GM03348 (cell line): ENCODE results near the gene MTG2.

ENCODE experiments used
- DNase-seq: peaks from one replicate; pipeline ENCODE4 v3.0.0; 2012; ENCODE audit warnings: low spot score

The MTG2 gene

DNA sequence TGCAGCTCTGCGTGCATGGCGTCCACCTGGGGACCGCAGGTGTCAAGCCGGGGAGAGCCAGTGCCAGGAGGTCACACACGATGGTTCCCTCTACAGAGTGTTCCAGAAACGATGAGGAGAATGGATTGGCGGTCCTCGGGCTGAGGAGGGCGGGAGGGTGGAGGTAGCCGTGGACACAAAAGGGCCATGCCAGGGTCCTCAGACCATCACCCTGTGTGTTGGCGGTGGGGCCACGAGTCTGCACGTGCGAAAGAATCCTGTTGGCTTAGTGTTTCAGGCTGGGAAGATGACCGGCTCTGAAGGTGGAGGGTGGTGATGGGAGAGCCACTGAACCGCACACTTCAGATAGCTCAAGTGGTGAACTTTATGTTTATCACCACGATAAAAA is 23.6 kb downstream of the MTG2 start:
- DNase-seq, result no peak

DNA sequence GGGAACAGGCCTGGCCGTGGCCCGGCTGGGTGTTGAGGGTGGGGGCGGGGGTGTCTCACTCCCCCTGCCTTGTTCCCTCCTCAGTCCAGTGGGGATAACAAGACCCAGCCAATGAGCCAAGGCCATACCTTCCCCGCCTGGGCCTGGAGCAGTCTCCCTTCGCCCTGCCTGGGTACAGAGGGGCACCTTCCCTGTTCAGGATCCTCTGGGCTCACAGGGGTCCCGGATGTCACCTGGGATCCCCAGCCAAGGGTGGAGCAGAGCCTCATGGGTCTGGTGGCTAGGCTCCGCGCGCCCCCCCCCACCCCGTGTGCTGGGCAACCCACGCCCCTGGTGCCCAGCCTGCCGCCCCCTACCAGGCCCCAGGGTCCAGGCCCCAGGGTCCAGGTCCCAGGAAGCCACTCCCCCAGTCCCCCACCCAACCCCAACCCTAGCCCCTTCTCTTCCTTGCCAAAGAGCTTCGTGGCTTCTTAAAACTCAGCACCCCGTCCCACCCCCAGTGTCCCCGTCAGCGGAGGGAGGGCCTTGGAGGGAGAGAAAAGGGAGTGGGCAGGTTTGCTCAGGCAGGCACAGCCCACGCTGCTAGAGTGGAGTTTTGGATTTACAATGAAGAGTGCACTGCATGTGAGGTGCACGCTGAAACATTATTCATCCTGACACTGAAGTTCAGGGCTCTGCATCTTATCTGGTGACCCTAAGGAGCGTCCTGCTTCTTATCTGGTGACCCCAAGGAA is 25.4 kb downstream of the MTG2 start:
- DNase-seq, result no peak

DNA sequence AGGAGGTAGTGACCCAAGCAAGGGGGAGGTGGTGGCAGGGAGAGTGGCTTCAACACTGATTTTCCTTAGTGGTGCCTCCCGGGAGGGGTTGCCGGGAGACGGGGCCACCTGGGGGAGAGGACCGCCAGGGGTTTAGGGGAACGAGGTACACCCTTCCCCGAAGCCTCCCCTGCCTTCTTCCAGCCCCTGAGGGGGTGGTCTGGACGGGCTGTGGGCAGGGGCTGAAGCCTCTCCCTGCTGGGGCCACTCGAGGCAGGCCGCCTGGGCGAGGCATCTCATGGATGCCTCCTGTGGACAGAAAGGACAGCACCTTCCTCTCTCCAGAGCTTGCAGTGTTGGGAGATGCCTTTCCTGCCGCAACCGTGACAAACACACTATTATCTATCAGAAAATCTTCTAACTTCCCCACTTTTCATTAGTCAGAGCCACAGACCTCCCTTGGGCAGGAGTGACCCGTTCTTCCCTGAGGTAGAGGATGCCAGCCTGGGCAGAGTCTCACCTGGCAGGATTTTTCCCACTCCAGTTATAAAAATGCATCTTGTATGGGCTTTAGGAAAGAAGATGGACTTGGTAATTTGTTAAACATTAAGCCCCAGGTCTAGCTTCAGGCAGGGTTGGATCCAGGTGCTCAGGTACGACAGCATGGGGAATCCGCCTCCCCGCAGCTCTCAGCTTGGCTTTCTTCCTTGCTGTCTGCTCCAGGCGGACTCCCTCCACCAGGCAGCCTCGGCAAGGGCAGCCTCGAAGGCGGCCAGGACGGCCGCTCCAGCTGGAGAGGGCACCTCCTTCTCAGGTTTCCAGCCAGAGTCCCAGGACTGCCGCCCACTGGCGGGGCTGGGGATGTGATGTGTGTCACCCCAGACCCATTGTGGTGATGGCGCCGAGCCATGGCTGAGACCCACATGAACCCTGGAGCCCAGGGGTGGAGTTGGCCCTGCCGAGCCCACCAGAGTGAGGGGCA is 26.2 kb downstream of the MTG2 start:
- no peak for DNase-seq

DNA sequence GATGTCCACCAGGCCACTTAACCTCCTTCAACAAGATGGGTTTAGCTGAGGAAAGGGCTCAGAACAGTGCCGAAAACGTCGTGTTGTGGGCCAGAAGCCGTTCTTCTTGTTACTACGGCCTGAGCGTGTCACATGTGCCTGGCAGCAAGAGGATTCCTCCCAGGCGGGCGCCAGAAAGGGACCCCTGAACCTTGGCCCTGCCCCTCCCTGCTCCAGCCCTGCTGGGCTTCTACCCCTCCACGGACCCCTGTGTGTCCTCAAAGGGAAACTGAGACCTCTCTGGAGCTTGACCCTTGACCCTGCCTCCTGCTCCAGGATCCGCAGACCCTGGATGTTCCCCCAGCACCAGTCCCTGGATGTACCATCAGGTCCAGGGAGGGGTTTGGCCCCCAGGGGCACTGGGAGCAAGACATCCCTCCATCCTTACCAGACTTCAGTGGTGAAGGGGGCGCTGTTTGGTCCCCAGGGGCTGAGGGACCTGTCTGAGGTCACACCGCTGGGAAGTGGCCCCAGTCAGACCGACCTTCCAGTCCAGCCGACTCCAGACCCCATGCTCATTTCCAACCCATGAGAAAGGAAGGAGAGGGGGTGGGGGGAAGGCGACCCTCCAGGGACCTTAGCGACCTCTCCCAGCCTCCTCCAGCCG is 27.1 kb downstream of the MTG2 start:
- no peak for DNase-seq

DNA sequence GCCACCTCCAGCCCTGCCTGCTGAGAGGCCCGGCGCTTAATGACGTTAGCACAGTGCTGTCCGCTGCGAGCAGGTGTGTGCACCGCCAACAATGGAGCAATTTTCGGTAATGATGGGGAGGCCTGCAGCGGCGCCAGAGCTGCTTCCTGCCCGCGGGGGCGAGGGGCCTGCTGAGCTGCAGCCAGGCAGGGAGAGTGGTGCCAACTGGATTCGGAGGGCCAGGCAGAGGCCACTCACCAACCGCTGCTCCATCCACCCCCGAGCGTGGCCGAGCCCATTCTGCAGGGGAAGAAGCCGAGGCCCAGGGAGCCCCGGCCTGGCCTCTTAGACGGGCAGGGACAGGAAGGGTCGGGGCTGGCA is 27.6 kb downstream of the MTG2 start:
- DNase-seq, result no peak

DNA sequence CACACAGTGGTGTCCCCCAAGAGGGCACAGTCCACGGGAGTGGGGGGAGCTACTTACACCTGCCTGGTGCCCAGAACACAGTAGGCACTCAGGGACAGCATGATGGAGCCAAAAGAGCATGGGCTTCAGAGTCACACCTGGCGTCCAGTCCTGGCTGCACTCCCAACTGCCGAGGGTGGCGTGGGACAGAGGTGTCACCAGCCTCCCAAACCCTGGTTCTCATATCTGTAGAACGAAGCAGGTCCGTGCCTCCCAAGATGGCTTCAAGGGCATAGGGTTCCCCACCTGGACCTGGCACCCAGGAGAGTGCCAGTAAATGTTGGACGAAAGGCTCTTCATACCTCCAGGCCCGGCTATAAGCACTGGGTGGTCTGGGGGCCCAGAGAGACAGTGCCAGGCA is 28.4 kb downstream of the MTG2 start:
- no peak for DNase-seq

DNA sequence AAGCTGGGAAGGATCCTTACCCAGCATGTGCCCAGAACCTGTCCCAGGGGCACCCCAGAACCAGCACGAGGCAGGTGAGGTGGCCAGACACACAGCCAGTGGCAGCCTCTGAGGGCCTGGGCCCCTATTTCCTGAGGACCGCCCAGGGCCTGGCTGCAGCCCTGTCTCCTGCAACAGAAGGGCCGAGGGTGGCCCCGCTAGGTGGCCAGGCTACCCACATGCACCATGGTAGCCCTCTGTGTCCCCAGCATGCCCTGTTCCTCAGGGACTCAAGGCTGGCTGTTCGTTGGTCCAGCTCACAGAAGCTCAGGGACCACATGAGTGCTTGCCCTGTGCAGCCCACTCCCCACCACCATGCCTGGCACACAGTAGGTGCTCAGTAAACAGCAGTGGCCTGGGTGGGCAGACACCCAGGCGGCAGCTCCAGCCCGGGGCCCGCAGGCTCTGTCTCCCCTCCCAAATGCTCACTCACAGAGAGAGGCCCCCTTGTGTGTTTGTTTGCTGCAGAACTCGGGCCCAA is 29.0 kb downstream of the MTG2 start:
- DNase-seq, result no peak

DNA sequence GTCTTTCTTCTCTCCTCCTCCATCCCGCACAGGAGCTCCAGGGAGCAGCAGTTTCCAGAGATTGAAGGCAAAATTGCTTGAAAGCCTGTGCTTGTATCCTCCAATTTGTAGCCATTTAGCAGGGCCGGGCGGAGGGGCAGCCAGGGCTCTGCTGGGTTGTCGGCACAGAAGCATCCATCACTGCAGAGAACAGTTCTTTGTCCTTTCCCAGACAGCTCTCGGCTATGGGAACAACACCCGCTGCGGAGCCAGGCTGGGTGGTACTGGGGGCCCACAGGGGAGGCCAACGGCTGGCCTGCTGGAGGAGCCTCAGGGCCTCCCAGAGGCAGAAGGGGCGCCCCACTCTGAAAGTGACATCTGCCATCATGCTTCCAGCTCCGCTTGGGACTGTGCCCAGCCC is 29.5 kb downstream of the MTG2 start:
- no peak for DNase-seq

DNA sequence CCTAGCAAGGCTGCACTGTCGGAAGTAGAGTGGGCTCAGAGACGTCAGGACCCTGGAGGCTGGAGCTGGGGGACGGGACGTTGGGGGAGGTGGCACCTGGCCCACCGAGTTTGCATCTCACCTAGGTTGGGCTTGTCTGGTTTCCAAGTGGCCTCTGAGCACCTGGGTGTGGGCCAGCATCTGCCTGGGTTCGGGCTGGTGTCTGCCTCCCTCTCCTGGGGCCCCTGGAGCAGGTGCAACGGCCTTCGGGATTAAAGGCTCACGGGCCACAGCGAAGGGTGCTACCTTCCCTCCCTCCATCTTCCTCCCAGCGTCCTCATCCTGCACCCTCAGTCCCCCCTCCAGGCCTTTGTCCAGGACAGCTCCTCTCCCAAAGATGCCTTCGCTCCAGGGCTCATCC is 31.2 kb downstream of the MTG2 start:
- DNase-seq, result no peak

DNA sequence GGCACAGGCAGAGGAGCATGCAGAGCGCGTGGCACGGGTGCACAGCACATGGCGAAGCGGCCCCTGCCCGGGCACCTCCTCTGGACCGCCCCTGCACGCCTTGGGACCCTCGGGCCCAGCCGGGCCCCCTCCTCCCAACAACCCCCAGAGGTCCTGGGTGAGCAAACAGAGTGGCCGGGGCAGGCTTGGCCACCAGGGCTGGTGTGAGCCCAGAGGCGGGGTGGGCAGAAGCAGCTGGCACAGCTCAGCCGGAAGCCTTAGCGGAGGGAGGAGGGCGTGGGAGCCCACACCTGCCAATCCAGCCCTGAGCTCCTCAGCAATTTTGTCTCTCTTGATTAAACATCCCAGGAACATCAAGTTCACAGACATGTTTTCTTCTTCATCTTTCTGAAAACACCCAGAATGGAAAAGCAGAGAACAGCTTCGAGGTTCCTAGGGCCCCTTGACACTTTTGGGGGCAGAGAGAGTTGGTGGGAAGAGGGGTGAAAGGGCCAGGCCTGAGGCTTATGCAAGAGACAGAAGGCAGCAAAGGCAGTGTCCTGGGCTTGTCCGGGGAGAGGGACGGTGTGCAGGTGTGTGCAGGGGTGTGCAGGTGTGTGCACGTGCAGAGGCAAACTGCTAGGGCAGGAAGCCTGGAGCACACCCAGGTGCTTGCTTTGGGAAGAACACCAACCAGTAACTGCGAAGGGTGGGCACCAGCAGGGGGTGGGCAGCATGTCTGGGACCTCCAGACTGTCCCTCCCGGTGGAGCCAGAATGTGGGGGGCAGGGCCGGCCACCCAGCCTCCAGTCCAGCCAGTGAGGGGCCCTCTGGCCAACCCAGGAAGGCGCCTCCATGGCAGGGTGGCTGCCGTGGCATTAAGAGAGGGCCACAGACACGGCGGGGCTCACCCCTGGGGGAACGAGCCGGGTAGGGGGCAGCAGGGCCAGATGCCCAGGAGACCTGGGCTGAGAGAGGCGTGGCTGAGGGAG is 32.5 kb downstream of the MTG2 start:
- DNase-seq, result no peak

DNA sequence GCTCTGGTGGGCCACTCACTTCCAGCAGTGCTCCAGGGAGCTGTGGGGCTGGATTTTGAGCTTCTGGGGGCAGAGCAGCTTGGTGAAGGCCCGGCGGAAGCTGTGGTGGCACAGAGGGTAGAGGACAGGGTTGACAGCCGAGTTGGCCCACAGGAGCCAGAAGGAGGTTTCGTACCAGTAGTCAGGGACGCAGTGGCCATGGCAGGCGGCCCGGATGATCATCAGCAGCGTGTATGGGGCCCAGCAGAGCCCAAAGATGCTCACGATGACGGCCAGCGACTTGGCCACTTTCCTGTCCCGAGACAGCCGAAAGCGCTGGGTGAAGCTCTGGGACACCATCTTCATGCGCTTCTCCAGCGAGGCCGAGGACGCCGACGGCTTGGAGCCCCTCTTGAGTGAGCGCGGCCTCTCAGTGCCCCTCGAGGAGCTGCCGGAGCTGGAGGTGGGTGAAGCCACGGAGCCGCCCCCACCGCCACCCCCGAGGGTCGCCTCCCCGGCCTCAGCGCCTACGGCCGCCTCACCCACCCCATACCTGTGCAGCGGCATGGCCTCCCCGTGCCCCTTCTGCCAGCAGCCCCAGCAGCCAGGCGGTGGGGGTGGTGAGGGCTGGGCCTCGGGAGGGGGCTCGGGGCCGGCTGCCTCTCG is 33.3 kb downstream of the MTG2 start:
- DNase-seq, result no peak

DNA sequence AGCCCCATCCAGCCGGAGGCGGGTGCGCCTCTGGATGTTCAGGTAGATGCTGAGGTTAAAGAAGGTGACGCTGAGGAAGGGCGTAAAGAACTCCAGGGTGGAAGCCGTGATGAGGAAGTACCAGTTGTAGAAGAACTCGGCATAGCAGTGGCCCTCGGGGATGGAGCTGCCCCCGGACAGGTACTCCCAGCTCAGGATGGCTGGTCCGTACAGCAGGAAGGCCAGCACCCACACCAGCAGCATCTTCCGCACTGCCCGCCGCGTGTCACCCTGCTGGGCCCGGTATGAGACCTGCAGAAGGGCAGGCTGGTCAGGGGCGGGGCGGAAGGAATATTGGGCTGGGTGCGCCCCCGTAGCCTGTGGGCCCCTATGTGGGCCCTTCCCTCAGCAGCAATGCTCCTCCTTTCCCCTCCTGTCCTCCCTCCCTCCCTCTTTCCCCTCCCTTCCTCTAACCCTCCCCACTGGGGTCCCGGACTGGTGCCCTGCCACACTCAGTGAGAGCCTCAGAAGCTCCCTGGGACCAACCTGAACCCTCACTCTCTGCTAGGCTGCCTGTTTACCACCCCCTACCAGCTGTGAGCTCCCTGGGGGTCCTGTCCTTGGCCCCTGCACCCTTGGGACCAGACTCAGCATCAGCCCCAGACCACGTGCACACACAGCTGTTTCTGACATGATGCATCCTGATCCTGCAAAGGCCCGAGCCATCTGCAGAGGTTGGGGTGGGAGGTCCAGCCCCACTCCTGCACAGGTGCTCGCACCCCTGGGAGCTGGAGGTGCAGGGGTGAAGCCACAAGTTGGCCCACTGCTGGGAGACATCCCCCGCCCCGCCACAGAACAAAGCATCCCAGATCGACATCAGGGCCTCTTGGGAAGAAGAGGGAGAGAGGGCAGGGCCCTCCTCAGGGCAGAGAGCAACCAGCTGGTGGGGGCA is 34.1 kb downstream of the MTG2 start:
- DNase-seq, result no peak

DNA sequence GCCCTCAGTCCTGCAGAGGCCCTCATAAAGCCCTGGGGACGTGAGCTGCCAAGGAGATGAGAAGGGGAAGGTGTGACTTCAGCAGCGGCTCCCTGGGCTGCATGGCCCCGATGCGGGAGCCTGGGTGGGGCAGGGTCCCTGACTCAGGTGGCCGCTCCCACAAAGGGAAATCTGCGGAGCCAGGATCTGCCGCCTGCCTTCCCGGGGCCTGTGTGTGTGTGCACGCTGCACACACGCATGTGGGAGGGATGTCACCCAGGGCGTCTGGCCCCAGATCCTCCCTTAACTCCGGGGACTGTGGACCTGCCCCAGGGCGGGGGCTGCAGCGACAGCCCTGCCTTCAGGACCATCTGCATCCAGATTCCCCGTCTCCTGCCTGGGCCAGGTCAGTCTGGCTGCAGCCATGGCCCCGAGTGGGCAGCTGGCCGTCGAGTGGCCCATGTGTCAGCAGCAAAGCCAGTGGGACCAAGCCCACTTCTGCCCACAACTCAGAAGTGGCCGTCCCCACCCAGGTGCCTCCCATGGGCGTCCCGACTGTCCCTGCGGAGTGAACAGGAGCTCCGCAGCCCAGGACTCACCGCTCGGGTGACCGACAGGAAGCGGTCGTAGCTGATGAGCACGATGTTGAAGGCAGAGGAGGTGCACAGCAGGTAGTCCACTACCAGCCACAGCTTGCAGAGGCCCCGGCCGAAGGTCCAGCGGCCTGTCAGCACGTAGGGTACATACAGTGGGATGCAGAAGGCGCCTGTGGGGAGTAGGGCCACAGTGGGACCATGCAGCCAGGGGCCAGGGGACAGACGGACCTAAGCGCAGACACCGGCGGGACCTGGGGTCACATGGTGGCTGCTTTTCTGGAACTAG is 35.3 kb downstream of the MTG2 start:
- no peak for DNase-seq

DNA sequence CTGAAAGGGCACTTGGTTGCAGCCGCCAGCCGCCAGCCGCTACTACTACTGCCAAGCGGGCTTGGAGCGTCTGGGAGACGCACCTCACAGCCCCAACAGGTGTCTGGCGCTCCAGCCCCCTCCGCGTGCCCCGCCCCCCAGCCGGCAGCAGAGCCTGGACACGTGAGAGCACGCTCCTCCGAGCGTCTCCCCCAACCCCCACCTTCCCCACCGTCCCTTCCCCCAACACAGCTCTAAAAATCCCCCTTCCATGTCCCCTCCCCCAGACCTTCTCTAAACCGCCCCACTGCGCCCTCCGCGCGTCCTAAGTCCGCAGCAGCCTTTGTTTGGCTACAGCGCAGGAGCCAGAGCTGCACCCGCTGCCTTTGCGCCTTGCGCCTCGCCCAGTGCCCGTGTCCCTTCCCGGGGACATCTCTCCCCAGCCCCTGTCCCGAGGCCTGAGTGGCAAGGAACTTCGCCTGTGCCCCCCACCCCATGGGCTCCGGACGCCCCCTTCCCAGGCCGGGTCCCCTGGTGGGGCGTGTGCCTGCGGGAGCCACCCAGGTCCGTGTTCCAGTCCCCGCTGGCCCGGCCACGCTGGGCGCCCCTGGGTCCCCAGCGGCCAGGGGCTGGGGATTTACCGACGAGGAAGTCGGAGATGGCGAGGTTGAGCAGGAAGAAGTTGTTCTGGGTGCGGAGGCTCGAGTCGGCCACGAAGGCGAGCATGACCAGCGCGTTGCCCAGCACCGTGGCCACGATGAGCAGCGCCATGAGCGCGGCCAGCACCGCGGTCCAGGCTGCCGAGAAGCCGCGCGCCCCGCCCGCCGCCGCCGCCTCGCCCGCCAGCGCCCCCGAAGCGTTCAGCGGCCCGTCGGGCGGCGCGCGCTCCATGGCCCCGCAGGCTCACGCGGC is 36.5 kb downstream of the MTG2 start:
- DNase-seq, result peak; percentile 27

DNA sequence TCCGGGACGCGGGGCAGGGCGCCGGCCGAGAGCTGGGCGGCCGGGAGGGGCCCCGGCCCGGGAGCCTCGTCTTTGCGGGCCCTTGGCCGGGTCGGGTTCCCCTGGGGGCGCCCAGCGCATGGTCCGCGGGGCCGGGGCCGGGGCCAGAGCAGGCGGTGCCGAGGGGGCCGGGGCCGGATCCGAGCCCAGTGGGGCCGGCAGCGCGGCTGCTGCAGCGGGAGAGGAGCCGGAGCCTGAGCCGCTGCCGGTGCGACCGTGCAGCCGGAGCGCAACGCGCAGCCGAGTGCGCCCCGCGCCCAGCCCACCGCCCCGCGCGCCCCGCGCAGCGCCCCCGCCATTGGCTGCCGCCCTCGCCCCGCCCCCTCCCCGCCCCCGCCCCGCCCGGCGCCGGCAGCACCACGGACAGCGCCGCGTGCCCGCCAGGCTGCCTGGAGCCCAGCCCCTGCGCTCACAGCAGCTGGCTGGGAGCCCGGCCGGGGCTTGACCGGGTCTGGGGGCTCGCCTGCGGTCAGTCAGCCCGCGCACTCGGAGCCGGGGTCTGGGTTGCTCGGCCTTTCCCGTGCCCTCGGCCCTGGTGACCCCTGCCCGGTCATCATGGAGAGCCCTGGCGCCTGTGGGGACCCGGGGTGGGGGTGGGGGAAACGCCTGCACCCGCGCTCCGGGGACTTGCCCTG is 37.3 kb downstream of the MTG2 start, which contains the start of gene HRH3:
HRH3 (minus strand) TSS at position 287 of the 674 bp plus-strand sequence. CDS start 308 bp downstream, outside the sequence.
- peak; percentile 90 for DNase-seq

DNA sequence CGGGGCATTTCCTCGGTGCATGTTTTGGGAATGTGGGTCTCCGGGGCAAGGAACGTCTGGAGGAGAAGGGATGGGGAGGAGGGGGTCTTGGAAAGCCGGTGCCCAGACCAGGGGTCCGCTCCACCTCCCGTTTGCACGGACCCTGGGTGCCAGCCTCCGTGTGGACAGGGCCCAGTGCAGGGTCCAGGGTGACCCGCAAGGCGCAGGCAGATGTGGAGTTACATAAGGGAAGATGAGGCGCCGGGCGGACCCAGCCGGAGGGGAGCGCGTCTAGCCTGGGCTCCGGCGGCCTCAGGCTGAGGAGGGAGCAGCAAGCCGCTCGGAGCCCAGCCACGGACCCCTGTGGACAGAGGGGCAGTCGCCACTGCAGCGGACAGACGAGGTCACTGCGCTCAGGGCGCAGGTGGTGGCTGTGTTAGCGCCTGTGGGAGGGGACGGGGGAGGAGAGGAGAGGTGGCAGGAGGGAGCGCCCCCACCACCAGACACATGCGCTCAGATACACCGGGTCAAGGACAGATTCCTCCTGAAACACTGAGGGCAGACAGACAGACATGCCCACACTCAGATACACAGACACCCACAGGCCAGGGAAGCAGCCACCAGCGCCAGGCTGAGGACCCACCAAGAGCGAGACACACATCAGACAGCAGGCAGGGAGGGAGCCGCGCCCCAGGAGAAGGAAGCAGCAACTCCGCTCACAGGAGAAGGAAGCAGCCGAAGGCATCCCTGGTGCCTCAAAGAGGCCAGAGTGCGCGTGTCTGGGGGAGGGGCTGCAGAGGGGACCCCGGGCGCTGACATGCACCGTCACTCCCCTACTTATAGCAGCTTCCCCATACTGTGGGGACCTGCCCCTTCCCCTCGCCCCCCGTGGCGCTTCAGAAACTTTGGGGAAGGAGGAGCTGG is 38.1 kb downstream of the MTG2 start:
- DNase-seq, result no peak
